Transverse colon (tissue), 3 donors: ENCODE data around the gene LRRC7.

Experiments
- EP300 ChIP-seq: sonication (generic); formaldehyde crosslinking; IDR thresholded peaks from one replicate; pipeline ENCODE4 v1.6.1; 2017; ENCODE audit warnings: antibody characterized with exemption, low read depth
- POLR2A ChIP-seq: fragments of 450-650 bp; IDR thresholded peaks from one replicate; pipeline ENCODE4 v1.6.1; 2016; ENCODE audit warnings: antibody characterized with exemption, mild to moderate bottlenecking, moderate library complexity
- TF ChIP-seq, protein P1 (sequence below), 5 experiments: fragments of 200-600 bp in 3 of 5; fragments of 450-650 bp in 2 of 5; sonication (generic) in 3 of 5; IDR thresholded peaks; 1 replicate in 2 of 5; 2 replicates in 3 of 5; pipeline ENCODE4 v1.5.1; 2016 to 2017; ENCODE audit warnings: antibody characterized with exemption in 5 of 5, inconsistent platforms in 3 of 5, mild to moderate bottlenecking in 2 of 5, moderate library complexity in 1 of 5

- TF ChIP-seq, protein P1, sequence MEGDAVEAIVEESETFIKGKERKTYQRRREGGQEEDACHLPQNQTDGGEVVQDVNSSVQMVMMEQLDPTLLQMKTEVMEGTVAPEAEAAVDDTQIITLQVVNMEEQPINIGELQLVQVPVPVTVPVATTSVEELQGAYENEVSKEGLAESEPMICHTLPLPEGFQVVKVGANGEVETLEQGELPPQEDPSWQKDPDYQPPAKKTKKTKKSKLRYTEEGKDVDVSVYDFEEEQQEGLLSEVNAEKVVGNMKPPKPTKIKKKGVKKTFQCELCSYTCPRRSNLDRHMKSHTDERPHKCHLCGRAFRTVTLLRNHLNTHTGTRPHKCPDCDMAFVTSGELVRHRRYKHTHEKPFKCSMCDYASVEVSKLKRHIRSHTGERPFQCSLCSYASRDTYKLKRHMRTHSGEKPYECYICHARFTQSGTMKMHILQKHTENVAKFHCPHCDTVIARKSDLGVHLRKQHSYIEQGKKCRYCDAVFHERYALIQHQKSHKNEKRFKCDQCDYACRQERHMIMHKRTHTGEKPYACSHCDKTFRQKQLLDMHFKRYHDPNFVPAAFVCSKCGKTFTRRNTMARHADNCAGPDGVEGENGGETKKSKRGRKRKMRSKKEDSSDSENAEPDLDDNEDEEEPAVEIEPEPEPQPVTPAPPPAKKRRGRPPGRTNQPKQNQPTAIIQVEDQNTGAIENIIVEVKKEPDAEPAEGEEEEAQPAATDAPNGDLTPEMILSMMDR (IDR thresholded peaks at IDR 0.05) = no peak
- TF ChIP-seq POLR2A (no peak), EP300 (no peak)
These were observed 582.7 kb downstream of the LRRC7 start for GRCh38 chr1:70150444-70150843.
